GM12801 (cell line): ENCODE results near the gene ASB13.

Experiments
- CTCF ChIP-seq: IDR thresholded peaks from one replicate; pipeline ENCODE4 v1.5.1; 2011; ENCODE audit warnings: control low read depth; ENCODE audit not compliant: insufficient read length; ENCODE audit errors: extremely low read depth

The ASB13 gene

GRCh38 chr10:5668429-5668828 is 2.0 kb upstream of the ASB13 start:
- no peak for TF ChIP-seq CTCF

GRCh38 chr10:5666841-5667630 is 641 bp upstream of the ASB13 start:
- no peak for TF ChIP-seq CTCF

DNA sequence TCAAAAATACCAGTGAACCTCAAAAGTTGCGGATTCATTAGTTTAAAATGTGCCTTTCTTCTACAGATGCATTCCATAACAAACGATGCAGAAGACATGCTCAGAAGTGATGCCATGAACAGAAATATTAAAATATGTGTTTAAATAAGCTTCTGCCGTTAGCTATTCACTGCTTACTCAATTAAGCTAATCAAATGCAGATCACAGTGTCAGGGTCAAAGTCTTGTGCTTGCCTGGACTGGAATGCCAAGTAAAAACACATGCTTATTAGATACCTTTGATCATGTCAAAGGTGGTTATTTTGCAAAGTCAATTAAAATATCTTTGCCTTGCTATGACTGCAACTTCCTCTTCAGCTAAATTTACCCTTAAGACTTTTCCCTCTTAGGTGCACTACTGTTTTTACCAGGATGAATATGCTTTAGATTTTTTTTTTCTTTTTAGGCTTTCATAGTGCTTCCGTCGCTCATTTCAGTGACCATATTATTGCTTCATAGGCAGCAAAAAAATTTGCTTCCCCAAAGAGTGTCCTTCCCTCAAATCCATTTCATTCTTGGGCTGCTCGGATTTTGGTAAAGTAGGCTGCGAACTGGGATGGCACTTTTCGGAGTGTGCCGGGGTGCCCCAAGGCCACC is 905 bp downstream of the ASB13 start:
- no peak for TF ChIP-seq CTCF

DNA sequence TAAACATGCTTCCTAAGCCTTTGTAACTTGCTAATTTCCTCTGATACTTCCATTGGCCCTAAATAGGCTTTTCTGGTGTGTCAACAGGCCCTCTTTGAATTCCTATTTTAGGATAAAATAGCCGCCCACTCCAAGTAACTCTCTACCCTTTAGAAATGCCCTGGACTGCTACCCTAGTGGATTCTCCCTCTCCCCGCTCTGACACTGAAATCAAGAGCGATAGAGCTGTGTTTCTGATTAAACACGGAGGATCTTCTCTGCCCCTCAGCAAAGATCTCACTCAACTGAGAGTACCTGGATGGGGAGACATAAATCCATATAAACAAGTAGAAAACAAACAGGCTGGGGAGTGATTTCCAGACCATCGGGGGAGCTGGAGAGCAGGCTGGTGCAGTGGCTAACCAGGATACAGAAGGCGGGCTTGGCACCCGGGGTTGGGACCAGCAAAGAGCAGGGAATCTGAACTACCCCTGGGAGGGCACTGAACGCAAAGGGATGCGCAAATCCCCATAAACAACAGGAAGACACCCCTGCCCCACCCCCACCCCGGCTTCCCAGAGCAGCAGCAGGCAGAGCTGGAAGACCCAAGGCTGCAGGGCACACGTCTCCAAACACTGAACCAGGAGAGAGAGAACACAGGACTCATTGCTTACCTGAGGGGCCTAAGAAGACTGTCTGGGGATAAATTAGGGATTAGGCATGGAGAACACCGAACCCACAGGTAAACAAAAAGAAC is 2.5 kb downstream of the ASB13 start:
- TF ChIP-seq CTCF, result no peak

DNA sequence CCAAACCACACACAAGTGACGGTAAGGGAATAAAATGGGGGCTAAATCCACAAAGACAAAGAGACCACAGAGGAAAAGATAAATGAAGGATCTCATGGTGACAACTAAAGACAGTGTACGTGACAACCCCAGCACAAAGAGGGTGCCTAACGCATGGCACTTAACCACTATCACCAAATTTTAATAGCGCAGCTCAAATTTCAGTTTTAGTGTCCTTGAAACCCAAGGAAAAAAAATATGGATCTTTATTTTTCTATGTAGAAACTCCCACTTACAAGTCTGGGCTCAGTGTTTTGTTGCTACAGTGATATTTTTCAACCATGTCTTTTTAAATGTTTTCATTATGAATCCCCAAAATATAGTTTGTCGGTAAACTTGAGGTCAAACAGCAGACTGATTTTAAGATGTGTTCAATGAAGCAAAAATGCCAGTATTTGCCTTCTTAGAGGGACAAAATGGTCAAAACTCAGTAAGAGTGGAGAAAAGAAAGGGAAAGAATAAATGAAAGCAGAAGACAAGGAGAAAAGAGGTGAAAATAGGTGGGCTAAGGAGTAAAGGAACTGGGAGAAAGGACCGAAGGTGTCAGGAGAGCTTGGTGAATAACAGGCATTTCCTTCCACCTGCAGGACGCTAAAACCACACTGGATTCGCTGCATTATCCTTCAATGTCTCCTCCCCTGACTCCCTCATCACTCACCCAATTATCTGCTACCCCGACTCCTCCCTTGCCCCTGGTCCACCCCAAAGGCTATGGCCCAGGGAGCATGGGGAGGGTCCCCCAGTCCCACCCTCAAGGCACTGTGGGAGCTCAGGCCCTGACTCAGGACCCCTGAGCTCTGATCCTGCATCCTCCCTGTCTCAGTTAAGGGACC is 3.5 kb downstream of the ASB13 start:
- no peak for TF ChIP-seq CTCF

DNA sequence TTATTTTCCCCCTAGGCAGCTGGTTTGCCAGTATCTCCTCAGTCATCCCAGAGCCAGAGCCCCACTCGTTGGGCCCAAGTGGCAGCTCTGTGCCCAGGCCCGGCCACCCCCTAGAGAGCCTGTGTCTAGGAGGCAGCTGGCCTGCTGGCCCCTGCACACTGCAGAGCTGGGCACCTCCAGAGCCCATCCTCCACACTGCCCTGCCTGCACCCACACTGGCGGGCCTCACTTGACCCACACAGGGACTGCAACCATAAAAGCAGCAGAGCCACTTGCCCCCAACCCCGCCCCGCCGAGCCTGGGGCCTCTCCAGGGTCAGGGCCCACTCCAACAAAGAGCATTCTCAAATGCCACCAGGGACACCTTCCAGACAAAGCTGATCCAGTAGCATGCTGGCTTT is 5.4 kb downstream of the ASB13 start:
- TF ChIP-seq CTCF, result no peak
